Skin epidermis (tissue), 12 donors: ENCODE measurements around the gene MTCH2.

ENCODE experiments used
- H3K27ac ChIP-seq, 21 experiments: fragments of 200-600 bp; sonication (generic) in 11 of 21; one replicate each; pipeline ENCODE4 v1.5.0; 2020; ENCODE audit warnings: mild to moderate bottlenecking in 3 of 21, inconsistent platforms in 2 of 21, moderate library complexity in 2 of 21
- H3K4me3 ChIP-seq, 7 experiments: fragments of 200-600 bp; sonication (generic) in 2 of 7; one replicate each; pipeline ENCODE4 v1.5.0; 2020; ENCODE audit warnings: inconsistent platforms in 2 of 7, mild to moderate bottlenecking in 2 of 7, moderate library complexity in 1 of 7

The MTCH2 gene

DNA sequence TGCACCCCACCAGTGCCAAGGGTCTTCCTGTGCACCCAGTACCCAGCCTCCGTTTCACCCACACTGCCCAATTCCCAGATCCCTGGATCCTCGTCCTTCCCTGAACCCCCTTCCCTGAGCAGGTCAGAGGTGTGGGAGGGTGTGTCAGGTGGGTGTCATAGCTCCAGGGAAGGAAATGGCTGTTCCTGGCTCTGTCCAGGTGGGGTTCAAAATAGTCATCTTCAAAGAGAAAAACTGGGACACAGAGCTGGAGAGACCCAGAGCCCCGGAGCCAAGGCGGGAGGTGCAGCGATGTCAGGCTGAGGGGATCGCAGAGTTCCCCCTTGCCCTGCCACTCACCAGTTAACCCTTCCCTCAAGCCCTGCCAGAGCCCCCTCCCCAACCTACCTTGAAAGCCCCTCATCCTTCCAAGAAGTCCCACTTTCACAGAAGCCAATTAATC is 48.8 kb downstream of the MTCH2 start:
- peak overlapping the region in 3 of 7 experiments; percentile 7 to 34 (median 26) for H3K4me3 ChIP-seq
- peak overlapping the region in 1 of 21 experiments; percentile 21 for H3K27ac ChIP-seq

GRCh38 chr11:47592970-47593369 is 49.4 kb downstream of the MTCH2 start:
- Histone ChIP-seq H3K27ac (no peak overlapping the region), H3K4me3 (no peak overlapping the region)

GRCh38 chr11:47592251-47592650 is 50.1 kb downstream of the MTCH2 start:
- Histone ChIP-seq H3K4me3 (no peak overlapping the region), H3K27ac (no peak overlapping the region)

DNA sequence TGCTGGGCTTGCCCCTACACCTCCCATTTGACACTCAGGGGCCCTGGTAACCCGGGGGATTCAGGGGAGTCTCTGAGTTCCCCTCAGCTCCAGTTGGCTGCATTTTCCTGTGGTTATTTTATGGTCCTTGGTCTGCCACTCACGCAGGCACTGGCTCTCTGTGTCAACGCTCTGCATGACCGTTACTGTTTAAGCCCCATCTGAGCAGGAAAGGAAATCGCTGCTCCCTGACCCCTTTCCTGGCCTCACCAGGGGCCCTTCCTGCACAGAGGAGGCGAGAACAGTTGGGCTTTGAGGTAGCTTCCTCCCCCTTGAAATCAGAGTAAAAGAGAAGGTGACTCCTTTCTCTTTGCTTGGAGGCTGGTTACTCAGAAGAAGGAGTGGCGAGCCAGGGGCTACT is 50.6 kb downstream of the MTCH2 start:
- H3K4me3 ChIP-seq, result no peak overlapping the region
- H3K27ac ChIP-seq, result no peak overlapping the region

- Histone ChIP-seq H3K4me3 (peak overlapping the region in 1 of 7 experiments; percentile 24), H3K27ac (no peak overlapping the region)
Measured at GRCh38 chr11:47589977-47590861, 52.1 kb downstream of the MTCH2 start.

DNA sequence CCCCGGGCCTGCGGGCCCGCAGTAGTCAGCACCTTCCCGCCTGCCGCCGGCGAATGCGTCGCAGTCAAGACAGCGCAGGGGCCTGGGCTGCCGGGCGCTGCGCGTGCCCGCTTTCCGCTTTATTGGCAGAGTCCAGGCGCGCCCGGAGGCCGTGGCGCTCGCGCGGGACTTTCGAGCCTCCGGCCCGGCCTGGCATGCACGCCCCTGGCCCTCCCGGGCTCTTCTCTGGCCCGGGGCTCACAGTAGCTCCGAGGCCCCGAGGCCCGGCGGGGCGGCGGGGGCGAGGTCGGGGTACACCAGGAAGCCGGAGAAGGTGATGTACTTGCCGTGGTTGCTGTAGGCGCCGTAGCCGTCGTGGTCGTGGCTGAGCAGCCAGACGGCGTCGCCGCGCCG is 52.8 kb downstream of the MTCH2 start:
- H3K4me3 ChIP-seq, result peak overlapping the region in 1 of 7 experiments; percentile 24
- H3K27ac ChIP-seq, result no peak overlapping the region

- Histone ChIP-seq H3K4me3 (peak overlapping the region in 1 of 7 experiments; percentile 24), H3K27ac (no peak overlapping the region)
Measured at GRCh38 chr11:47589118-47589517, 53.2 kb downstream of the MTCH2 start.

DNA sequence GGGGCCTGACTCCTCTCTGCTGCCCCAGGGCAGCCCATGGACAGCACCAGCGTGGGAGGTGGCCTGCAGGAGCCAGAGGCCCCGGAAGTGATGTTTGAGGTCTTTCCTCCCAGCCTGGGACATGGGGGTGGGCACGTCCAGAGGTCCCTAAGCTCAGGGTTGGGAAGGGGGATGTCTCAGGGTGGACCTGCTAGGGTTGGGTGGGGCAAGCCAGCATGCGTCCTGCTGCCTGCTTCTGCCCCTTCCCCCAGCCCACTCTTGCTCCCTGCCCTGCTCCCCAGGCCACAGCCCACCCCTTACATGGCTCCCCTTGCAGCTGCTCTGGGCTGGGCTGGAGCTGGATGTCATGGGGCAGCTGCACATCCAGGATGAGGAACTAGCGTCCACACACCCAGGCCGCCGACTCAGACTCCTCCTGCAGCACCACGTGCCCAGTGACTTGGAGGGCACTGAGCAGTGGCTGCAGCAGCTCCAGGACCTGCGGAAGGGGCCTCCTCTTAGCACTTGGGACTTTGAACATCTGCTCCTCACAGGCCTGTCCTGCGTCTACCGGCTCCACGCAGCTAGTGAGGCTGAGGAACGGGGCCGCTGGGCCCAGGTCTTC is 54.5 kb downstream of the MTCH2 start:
- Histone ChIP-seq H3K4me3 (peak overlapping the region in 1 of 7 experiments; percentile 15), H3K27ac (peak overlapping the region in 16 of 21 experiments; percentile 11 to 73 (median 57))

DNA sequence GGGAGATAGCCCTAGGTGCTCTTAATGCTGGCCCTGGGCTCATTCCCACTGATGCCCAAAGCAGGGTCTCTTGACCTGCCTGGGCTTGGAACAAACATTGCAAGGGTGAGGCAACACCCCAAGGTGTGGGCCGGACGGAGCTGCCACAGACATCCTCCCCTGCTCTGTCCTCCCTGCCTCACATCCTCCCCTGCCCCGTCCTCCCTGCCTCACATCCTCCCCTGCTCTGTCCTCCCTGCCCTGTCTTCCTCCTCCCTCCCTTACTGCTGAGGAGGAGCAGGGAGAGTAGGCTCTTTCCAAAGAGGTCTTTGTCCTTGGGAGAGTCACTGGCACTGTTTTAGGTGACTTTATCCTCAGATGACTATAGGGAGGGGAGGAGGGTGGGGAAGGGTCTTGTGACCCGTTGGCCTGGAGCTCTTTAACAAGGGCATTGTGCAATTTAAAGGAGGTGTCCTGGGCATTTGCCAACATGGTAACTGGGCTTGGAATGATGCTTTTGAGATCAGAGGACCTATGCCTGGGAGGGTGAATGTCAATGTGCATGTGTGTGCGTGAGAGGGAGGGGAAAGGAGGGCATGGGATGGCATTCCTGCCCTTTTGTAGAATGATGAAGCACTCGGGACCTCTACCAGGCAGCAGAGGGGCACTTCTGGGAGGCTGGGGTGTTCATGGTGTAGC is 55.2 kb downstream of the MTCH2 start:
- Histone ChIP-seq H3K4me3 (peak overlapping the region in 1 of 7 experiments; percentile 25), H3K27ac (peak overlapping the region in 16 of 21 experiments; percentile 11 to 73 (median 57))

DNA sequence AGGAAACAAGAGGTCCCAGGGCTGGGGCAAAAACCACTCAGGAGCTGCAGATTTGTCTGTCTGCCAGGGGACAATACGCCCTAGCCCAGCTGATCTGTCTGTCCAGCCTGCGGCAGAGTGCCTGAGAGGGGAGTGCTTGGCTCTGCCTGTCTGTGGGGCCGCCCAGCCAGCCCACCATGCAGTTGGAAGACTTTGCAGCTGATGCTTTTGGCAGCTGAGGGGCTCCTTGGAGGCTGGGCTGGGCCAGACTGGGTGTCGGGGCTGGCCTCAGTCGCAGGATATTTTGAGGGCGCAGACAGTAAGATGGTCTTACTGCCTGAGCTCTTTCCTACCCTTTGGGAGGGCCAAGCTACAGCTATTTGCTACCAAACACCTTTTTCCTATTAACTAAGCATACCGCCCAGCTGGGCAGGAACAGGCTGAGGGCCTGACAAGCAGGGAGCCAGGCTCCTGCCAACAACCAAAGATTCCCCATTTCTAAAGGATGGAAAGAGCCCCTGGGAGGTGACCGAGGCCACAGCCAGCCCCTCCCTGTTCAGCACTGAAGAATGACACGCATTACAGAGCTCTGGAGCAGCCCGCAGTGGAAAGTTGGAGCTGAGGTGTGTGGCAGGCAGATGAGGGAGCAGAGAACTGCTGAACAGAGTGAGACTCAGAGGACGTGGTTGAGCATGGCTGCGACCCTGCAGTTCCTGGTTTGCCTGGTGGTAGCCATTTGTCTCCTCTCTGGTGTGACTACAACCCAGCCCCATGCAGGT is 56.1 kb downstream of the MTCH2 start, which contains the start of gene FAM180B:
TSS of gene FAM180B (plus strand) at position 581 of the 758 bp plus-strand sequence. CDS start at position 672, 91 bp downstream.
- Histone ChIP-seq H3K4me3 (peak within 1 kb of the TSS in 1 of 7 experiments; percentile 25), H3K27ac (peak within 1 kb of the TSS in 17 of 21 experiments; percentile 11 to 73 (median 55))

DNA sequence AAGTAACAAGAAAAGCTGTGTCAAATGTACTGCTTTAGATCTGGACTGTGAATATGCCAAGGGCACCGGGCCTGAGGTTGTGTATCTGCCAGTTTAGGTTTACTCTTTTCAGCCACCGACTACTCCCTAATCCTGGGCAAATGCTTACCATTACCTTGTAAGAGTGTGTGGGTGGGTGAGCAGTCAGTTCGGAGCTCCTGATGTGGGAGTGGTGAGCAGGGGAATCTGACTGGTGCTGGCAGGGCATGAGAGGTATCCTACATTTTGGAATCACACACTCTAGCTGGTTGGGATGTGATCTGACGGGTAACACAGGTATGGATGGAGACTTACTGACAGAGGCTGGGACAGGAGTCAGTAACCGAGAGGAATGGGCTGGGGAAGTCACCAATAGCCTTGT is 58.5 kb downstream of the MTCH2 start:
- Histone ChIP-seq H3K4me3 (no peak overlapping the region), H3K27ac (no peak overlapping the region)

- peak within 1 kb of the TSS; percentile 38 to 97 (median 91) for H3K27ac ChIP-seq
- peak within 1 kb of the TSS; percentile 80 to 96 (median 93) for H3K4me3 ChIP-seq
Measured at GRCh38 chr11:47578524-47579494, 63.5 kb downstream of the MTCH2 start, which contains the start of the genes KBTBD4 and NDUFS3. KBTBD4 (minus strand) TSS chr11:47578970; CDS start chr11:47578951, 19 bp downstream. NDUFS3 (plus strand) TSS chr11:47579074; CDS start chr11:47579092, 18 bp downstream.

- peak overlapping the region in 7 of 21 experiments; percentile 89 to 95 (median 93) for H3K27ac ChIP-seq
Measured at GRCh38 chr11:47577460-47578041, 64.8 kb downstream of the MTCH2 start.

GRCh38 chr11:47573321-47573720 is 69.0 kb downstream of the MTCH2 start:
- Histone ChIP-seq H3K27ac (no peak overlapping the region), H3K4me3 (no peak overlapping the region)

More at GRCh38 chr11:47577460-47578041, 64.8 kb downstream of the MTCH2 start:
- peak overlapping the region in 2 of 7 experiments; percentile 91 to 96 for H3K4me3 ChIP-seq

DNA sequence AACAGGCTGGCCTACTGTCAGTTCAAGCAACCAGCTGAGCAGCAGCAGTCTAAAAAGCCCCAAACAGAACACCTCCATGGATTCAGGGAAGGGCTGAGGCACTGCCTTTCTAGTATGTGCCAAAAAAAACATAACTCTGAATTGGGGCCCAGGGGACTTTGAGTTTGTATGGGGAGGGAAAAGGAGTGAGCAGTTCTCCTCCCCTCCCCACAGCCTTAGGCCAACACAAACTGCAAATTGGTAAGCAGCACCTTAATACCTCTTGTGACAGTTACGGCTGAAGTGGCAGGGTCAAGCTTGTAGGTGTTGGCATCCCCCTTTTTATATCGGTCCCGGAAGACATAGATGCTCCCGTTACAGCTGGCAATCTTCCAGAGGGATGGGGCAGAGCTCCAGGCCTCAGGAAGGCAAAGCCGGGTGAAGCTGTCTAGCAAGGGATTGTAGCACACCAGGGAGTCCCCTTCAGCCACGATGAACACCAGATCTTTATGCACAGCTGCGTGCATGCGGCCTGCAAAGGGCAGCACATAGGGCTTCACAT is 69.6 kb downstream of the MTCH2 start:
- H3K4me3 ChIP-seq, result no peak overlapping the region
- peak overlapping the region in 1 of 21 experiments; percentile 29 for H3K27ac ChIP-seq

DNA sequence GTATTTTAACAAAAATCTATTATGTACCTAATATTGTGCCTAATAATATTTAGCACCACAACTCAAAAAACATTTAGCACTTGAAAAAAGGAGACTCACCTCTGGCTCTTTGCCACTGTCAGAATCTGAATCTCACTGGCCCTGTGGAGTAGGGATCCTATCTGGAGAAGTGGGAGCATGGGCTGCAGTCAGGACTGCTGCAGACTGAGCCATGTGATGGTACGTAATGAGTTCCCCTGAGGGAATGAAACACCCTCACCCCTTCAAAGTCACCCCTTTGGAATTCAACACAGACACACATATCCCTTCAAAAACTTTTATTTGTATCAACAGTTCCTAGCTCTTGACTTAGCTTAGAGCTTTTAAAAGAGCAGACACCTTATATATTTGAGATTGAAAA is 70.5 kb downstream of the MTCH2 start:
- peak overlapping the region in 2 of 21 experiments; percentile 0 to 26 for H3K27ac ChIP-seq
- no peak overlapping the region for H3K4me3 ChIP-seq

- H3K27ac ChIP-seq, result peak overlapping the region in 1 of 21 experiments; percentile 12
Measured at GRCh38 chr11:47571357-47571729, 71.0 kb downstream of the MTCH2 start.

More at GRCh38 chr11:47571357-47571729, 71.0 kb downstream of the MTCH2 start:
- H3K4me3 ChIP-seq, result no peak overlapping the region
